SKM-1 (cell line): ENCODE results near the gene FAT2.
A peak's percentile ranks its signal among the peaks of the same experiment; 100 is the strongest.
"Not testable (repeated sequence)": the region's sequence is repeated elsewhere in the genome, so short reads cannot be mapped to it uniquely, and the experiment has no call there.

Experiments used
- DNase-seq: peaks from one replicate; lab custom pipeline; 2025; ENCODE audit not compliant: unreplicated experiment; lab: John Stamatoyannopoulos, UW

FAT2 gene

GRCh38 chr5:151612689-151613427 is 21.7 kb upstream of the FAT2 start:
- no peak for DNase-seq

- DNase-seq: no peak
These were observed 20.1 kb upstream of the FAT2 start for GRCh38 chr5:151611127-151611775.

- DNase-seq: no peak
These were observed 17.4 kb upstream of the FAT2 start for GRCh38 chr5:151608522-151608921.

- no peak for DNase-seq
These were observed 16.2 kb upstream of the FAT2 start for GRCh38 chr5:151607304-151607703.

GRCh38 chr5:151605559-151605958 is 14.4 kb upstream of the FAT2 start:
- no peak for DNase-seq

GRCh38 chr5:151602806-151603205 is 11.7 kb upstream of the FAT2 start:
- no peak for DNase-seq

- DNase-seq: no peak
These were observed 10.3 kb upstream of the FAT2 start for GRCh38 chr5:151601391-151601790.

GRCh38 chr5:151600069-151600665 is 9.0 kb upstream of the FAT2 start:
- no peak for DNase-seq

- no peak for DNase-seq
These were observed 7.9 kb upstream of the FAT2 start for GRCh38 chr5:151598984-151599383.

GRCh38 chr5:151598549-151598948 is 7.4 kb upstream of the FAT2 start:
- DNase-seq: no peak

GRCh38 chr5:151597749-151598148 is 6.6 kb upstream of the FAT2 start:
- peak; percentile 60 for DNase-seq

GRCh38 chr5:151596828-151597539 is 5.9 kb upstream of the FAT2 start:
- no peak for DNase-seq

GRCh38 chr5:151595411-151595826 is 4.3 kb upstream of the FAT2 start:
- DNase-seq: no peak

GRCh38 chr5:151592855-151593408 is 1.8 kb upstream of the FAT2 start:
- no peak for DNase-seq

GRCh38 chr5:151589878-151590570 is 1.1 kb downstream of the FAT2 start:
- no peak for DNase-seq

- no peak for DNase-seq
These were observed 3.2 kb downstream of the FAT2 start for GRCh38 chr5:151587796-151588555.

- no peak for DNase-seq
These were observed 5.2 kb downstream of the FAT2 start for GRCh38 chr5:151585970-151586369.

GRCh38 chr5:151585344-151585743 is 5.8 kb downstream of the FAT2 start:
- DNase-seq: not testable (repeated sequence)

- no peak for DNase-seq
These were observed 6.8 kb downstream of the FAT2 start for GRCh38 chr5:151584057-151584937.
